Effector memory CD4-positive, alpha-beta T cell (primary cell): ENCODE data around the gene BATF.

Experiments
- DNase-seq, 3 donors: peaks; one replicate each; pipeline ENCODE4 v3.0.0-alpha.2; 2020
- H3K27ac ChIP-seq: 2 replicates; pipeline ENCODE4 v1.7.0; 2013; ENCODE audit warnings: mild to moderate bottlenecking, low read length, moderate library complexity; ENCODE audit not compliant: insufficient read depth, poor library complexity, severe bottlenecking
- H3K27me3 ChIP-seq: replicated peaks from 2 replicates; pipeline ENCODE4 v1.7.0; 2013; ENCODE audit warnings: mild to moderate bottlenecking, low read length; ENCODE audit not compliant: insufficient read depth, control insufficient read depth, poor library complexity, severe bottlenecking
- H3K36me3 ChIP-seq: 2 replicates; pipeline ENCODE4 v1.7.0; 2013; ENCODE audit warnings: mild to moderate bottlenecking, low read length, moderate library complexity; ENCODE audit not compliant: control insufficient read depth, insufficient read depth
- H3K4me1 ChIP-seq: 2 replicates; pipeline ENCODE4 v1.7.0; 2013; ENCODE audit warnings: low read length, mild to moderate bottlenecking; ENCODE audit not compliant: control insufficient read depth, insufficient read depth, poor library complexity, severe bottlenecking
- H3K4me3 ChIP-seq: 2 replicates; pipeline ENCODE4 v1.7.0; 2013; ENCODE audit warnings: low read length, low read depth, mild to moderate bottlenecking; ENCODE audit not compliant: insufficient read depth, poor library complexity, severe bottlenecking
- H3K9me3 ChIP-seq: 2 replicates; pipeline ENCODE4 v1.7.0; 2013; ENCODE audit warnings: mild to moderate bottlenecking, low read length, moderate library complexity; ENCODE audit not compliant: control insufficient read depth

Gene BATF

DNA sequence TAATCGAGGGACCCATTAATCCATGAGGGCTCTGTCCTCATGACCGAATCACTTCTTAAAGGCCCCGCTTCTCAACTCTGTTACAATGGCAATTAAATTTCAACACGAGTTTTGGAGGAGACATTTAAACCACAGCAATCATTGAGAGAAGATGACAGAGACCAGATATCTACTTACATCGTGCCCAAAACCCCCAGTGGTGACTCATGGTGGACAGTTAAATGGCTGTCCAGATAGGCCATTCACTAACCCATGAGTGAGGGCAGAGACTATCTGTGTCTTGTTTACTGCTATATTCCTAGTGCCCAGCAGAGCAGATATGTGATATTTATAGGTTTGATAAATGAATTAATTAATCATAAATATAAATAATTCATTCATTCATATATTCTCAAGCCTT is 36.2 kb downstream of the BATF start:
- no peaks in the 10 kb centered on the region for H3K9me3 ChIP-seq
- H3K27ac ChIP-seq = no peak overlapping the region
- peaks cover 8% of the 10 kb centered on the region for H3K4me1 ChIP-seq
- no peaks in the 10 kb centered on the region for H3K36me3 ChIP-seq
- H3K27me3 ChIP-seq = no peaks in the 10 kb centered on the region
- H3K4me3 ChIP-seq = no peak overlapping the region
- DNase-seq = no peak

DNA sequence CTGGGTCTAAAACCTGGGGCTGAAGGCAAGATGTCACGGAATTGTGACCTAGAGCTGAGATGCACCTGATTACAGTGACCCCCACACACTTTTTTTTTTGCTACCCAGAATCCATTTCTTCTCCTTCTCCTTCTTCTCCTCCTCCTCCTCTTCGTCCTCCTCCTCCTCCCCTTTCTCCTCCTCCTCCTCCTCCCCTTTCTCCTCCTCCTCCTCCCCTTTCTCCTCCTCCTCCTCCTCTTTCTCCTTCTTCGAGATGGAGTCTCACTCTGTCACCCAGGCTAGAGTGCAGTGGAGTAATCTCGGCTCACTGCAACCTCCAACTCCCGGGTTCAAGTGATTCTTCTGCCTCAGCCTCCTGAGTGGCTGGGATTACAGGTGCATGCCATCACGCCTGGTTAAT is 36.8 kb downstream of the BATF start:
- H3K4me1 ChIP-seq = peaks cover 8% of the 10 kb centered on the region
- no peak for DNase-seq
- H3K9me3 ChIP-seq = no peaks in the 10 kb centered on the region
- no peaks in the 10 kb centered on the region for H3K36me3 ChIP-seq
- no peak overlapping the region for H3K27ac ChIP-seq
- H3K4me3 ChIP-seq = no peak overlapping the region
- H3K27me3 ChIP-seq = no peaks in the 10 kb centered on the region

DNA sequence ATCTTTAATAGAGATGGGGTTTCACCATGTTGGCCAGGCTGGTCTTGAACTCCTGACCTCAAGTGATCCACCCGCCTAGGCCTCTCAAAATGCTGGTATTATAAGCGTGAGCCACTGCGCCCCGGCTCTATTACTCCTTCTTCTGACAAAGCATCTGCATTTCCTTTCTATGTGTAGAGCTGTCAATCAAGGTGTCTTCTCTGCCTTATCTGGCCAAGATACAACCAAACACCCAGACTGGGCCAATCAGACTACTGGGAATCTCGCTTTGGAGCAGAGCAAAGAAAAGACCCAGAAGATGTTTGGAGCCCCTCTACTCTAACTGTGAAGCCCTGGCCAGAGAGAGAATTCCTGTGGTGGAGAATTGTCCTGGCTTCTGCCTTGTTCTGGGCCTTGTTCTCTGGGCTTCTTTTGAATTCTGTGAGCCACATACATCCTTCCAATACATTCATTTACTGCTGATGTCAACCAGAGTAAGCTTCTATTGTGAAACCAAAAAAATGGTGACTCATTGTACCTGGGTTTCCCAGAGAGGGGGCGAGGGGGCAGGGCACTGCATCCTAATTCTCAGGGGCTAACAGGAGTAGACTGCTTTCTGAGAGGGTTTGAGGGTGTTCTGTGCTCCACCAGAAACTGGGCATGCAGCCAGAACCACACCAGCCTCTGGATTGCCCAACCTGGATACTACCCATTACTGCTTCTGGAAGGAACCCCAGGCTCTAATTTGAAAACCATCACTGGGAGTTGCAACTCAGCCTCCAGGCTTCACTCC is 37.4 kb downstream of the BATF start:
- no peak for DNase-seq
- H3K27me3 ChIP-seq = no peaks in the 10 kb centered on the region
- H3K27ac ChIP-seq = no peak overlapping the region
- peaks cover 8% of the 10 kb centered on the region for H3K4me1 ChIP-seq
- H3K36me3 ChIP-seq = no peaks in the 10 kb centered on the region
- no peaks in the 10 kb centered on the region for H3K9me3 ChIP-seq
- no peak overlapping the region for H3K4me3 ChIP-seq

DNA sequence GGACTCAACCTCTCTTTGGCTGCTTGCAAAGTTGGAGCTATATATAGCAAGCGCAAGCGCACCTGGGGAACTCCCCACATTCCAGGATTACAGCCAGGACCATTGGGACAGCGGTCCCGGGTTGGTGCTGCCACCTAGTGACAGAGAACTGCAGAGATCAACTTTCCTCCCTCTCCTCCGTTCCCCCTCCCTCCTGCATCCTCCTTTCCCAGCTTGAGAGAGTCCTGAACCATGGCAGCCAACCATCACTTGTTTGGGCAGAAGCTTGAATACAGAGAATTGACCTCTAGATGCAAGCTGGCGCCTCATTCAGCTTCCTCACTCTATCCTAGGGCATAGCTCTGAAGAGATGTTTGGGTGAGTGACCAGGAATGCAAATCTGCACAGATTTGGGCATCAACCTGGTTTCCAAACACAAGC is 38.8 kb downstream of the BATF start:
- Histone ChIP-seq H3K9me3 (no peaks in the 10 kb centered on the region), H3K4me1 (peaks cover 11% of the 10 kb centered on the region), H3K27ac (no peak overlapping the region), H3K4me3 (no peak overlapping the region), H3K36me3 (no peaks in the 10 kb centered on the region), H3K27me3 (no peaks in the 10 kb centered on the region)
- peak in 1 of 3 donors; percentile 31 for DNase-seq

DNA sequence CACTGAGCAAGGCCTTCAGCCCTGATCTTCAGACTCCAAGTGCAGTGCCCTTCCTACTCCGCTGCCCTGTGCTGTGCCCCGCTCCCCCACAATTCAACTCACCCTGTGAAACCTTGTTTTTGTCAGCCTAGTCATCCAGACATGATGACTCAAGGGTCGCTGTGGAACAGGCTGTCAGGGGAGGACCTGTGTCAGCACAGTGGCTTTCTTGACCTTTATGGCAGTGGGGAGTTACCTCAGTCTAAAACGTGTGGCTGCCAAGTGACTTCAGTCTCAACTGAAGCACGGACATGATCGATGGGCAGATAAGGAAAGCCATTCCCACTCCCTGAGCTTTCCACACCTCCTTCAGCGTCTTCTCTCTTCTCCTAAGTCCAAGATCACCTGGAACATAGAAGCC is 39.8 kb downstream of the BATF start:
- peaks cover 16% of the 10 kb centered on the region for H3K4me1 ChIP-seq
- H3K4me3 ChIP-seq = no peak overlapping the region
- H3K27me3 ChIP-seq = no peaks in the 10 kb centered on the region
- no peaks in the 10 kb centered on the region for H3K9me3 ChIP-seq
- no peak for DNase-seq
- no peak overlapping the region for H3K27ac ChIP-seq
- H3K36me3 ChIP-seq = no peaks in the 10 kb centered on the region

DNA sequence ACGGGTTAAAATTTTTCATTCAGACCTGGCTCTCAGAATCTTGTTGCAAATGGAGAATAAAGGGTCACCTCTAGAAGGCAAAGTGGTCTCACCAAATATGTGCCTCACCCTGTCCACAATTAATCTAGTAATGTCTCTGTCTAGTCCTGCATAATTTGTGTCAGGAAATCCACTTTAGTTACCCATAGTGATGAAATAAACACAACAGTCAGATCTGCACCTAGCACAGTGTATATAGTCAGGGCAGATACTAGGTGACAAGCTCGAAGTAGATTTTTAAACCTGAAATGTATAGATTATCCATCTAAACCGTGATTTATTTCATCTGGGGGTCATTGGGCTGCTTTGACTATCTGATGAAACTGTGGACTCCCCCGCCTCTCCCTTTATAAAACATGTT is 40.2 kb downstream of the BATF start:
- no peaks in the 10 kb centered on the region for H3K36me3 ChIP-seq
- H3K27ac ChIP-seq = no peak overlapping the region
- H3K4me1 ChIP-seq = peaks cover 16% of the 10 kb centered on the region
- no peaks in the 10 kb centered on the region for H3K27me3 ChIP-seq
- DNase-seq = no peak
- H3K9me3 ChIP-seq = no peaks in the 10 kb centered on the region
- H3K4me3 ChIP-seq = no peak overlapping the region

DNA sequence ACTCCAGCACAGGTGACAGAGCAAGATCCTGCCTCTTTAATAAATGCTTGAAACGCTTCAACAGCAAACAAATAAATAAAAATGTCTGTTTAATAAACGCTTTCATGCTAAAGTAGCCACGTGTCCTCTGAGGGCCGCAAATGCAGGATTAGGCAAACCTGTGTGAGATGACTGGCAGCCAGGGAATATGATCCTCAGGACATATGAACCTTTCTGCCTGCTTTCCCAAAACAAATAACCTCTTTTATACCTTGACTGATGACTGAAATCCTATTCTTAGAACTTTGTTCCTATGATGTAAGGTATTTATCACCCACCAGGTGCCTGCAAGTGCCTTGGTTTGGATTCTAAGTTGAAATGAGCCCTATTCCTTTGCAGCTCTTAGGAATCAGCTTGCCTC is 41.7 kb downstream of the BATF start:
- Histone ChIP-seq H3K9me3 (no peaks in the 10 kb centered on the region), H3K36me3 (no peaks in the 10 kb centered on the region), H3K27me3 (no peaks in the 10 kb centered on the region), H3K4me3 (no peak overlapping the region), H3K27ac (no peak overlapping the region), H3K4me1 (peaks cover 16% of the 10 kb centered on the region)
- no peak for DNase-seq

DNA sequence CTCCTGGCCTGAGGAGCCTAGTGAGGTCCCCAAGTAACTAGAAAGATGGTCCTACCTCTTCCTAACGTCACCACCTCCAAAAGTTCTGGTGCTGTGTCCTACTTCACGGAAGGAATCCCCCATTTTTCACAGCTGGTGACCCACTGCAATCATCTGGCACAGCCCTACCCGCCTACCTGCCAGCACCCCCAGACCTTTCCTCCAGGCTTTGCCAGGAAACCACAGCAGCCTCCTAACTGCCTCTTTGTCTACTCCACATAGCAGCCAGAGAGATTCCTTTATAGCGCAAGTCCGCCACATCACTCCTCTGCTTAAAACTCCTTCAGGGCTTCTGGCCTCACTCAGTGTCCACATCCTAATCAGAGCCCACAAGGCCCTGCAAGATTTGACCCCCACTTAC is 42.8 kb downstream of the BATF start:
- H3K4me1 ChIP-seq = peaks cover 16% of the 10 kb centered on the region
- H3K27me3 ChIP-seq = no peaks in the 10 kb centered on the region
- DNase-seq = no peak
- H3K36me3 ChIP-seq = no peaks in the 10 kb centered on the region
- H3K9me3 ChIP-seq = no peaks in the 10 kb centered on the region
- no peak overlapping the region for H3K27ac ChIP-seq
- no peak overlapping the region for H3K4me3 ChIP-seq

DNA sequence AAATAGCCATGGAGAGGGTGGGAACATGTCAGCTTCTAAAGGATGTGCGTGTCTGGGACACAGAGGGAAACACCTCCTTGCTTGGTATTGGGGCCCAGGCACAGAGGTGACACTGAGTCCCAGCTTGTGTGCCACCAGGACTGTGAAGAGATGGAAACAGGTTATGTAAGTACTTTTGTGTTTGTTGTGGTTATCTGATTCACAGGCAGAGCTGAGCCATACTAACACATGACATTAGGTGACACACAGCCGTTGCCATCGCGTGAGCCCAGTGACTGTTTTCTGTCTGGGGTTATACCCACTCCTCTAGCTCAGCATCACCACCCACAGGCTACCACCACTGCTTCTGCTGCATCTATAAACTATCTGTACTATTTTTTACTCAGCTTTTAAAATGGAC is 44.1 kb downstream of the BATF start:
- H3K27ac ChIP-seq = peak overlapping the region; percentile 39
- no peaks in the 10 kb centered on the region for H3K27me3 ChIP-seq
- H3K4me3 ChIP-seq = no peak overlapping the region
- DNase-seq = peak; percentile 34 to 60 (median 59)
- H3K36me3 ChIP-seq = no peaks in the 10 kb centered on the region
- H3K4me1 ChIP-seq = peaks cover 8% of the 10 kb centered on the region
- H3K9me3 ChIP-seq = no peaks in the 10 kb centered on the region

DNA sequence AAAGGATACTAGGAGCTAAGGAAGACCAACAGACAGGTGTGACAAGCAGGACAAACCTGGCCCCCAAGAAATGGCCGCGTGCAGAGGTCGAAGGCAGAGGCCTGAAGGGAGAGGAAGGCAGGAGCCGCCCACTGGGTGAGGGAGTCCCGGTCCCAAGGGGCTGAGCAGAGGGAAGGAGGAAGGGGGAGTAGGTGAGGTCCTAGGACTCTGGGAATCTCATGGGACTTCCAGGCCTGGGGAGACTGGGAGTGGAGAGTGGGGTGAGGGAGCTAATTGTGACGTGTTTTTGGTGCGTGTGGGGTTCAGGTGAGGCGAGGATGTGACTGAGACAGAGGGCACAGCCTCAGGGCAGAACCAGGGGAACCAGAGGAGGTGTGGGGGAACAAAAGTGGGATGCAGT is 44.5 kb downstream of the BATF start:
- Histone ChIP-seq H3K9me3 (no peaks in the 10 kb centered on the region), H3K36me3 (no peaks in the 10 kb centered on the region), H3K4me3 (no peak overlapping the region), H3K4me1 (peaks cover 8% of the 10 kb centered on the region), H3K27me3 (no peaks in the 10 kb centered on the region), H3K27ac (no peak overlapping the region)
- DNase-seq = no peak
